H1 (cell line): ENCODE results near the gene NCLN. TPM values are rescaled to one million over a fixed set of nuclear protein-coding genes. Genes with fewer than 3 reads are reported as not detected.

ENCODE experiments used
- CTCF ChIA-PET: fragments of 300-600 bp; sonication (Branson Sonifier 250); formaldehyde crosslinking; loops from one replicate; lab custom pipeline; 2021; ENCODE audit not compliant: partially characterized antibody; lab: Charles Lee
- POLR2A ChIA-PET: fragments of 300-600 bp; sonication (Branson Sonifier 250); formaldehyde crosslinking; loops from one replicate; lab custom pipeline; 2021; ENCODE audit warnings: inconsistent platforms; ENCODE audit not compliant: partially characterized antibody; lab: Charles Lee
- DNase-seq, 2 experiments: peaks; one replicate each; pipeline versions ENCODE4 v3.0.0 to v3.0.0-alpha.2; 2010 to 2022; ENCODE audit warnings: low spot score in 2 of 2, low read depth in 1 of 2, mixed read lengths in 1 of 2
- FAIRE-seq: peaks from 2 replicates; lab custom pipeline; 2011; peaks lifted over from hg19 to GRCh38; lab: Jason Lieb, UNC
- H2AFZ ChIP-seq: 2 replicates; pipeline ENCODE4 v1.8.1; 2012; ENCODE audit warnings: low read length, inconsistent platforms
- H2AK5ac ChIP-seq: 2 replicates; pipeline ENCODE4 v1.6.1; 2013; ENCODE audit warnings: low read depth, low read length
- H2BK120ac ChIP-seq: replicated peaks from 2 replicates; pipeline ENCODE3; 2013; ENCODE audit warnings: low read depth, low read length, inconsistent platforms
- H2BK12ac ChIP-seq: 2 replicates; pipeline ENCODE4 v1.6.1; 2013; ENCODE audit warnings: low read depth, low read length
- H2BK15ac ChIP-seq: 2 replicates; pipeline ENCODE4 v1.6.1; 2013; ENCODE audit warnings: low read length
- H2BK20ac ChIP-seq: 2 replicates; pipeline ENCODE4 v1.6.1; 2013; ENCODE audit warnings: low read length
- H2BK5ac ChIP-seq: 2 replicates; pipeline ENCODE4 v1.6.1; 2013; ENCODE audit warnings: low read depth, low read length
- H3K14ac ChIP-seq: 2 replicates; pipeline ENCODE4 v1.6.1; 2013; ENCODE audit warnings: inconsistent platforms; ENCODE audit not compliant: insufficient read length
- H3K18ac ChIP-seq: 2 replicates; pipeline ENCODE4 v1.6.1; 2013; ENCODE audit warnings: low read length; ENCODE audit errors: extremely low read depth
- H3K23ac ChIP-seq: 2 replicates; pipeline ENCODE4 v1.6.1; 2013; ENCODE audit warnings: inconsistent platforms; ENCODE audit not compliant: insufficient read length
- H3K23me2 ChIP-seq: 2 replicates; pipeline ENCODE4 v1.6.1; 2013; ENCODE audit warnings: low read depth, low read length
- H3K27ac ChIP-seq: 2 replicates; pipeline ENCODE4 v1.6.1; 2011; ENCODE audit warnings: low read depth, low read length, inconsistent platforms
- H3K27me3 ChIP-seq, 4 experiments: replicated peaks in 1 of 4; 1 replicate in 1 of 4; 2 replicates in 3 of 4; pipeline versions ENCODE4 v1.6.1 to v1.8.1; 2011 to 2013; ENCODE audit warnings: low read length in 3 of 4, mild to moderate bottlenecking in 3 of 4, inconsistent platforms in 2 of 4, mixed read lengths in 2 of 4, moderate library complexity in 1 of 4; ENCODE audit not compliant: control insufficient read depth in 3 of 4, insufficient read depth in 3 of 4; ENCODE audit errors: extremely low read depth in 1 of 4
- H3K36me3 ChIP-seq, 4 experiments: 2 replicates each; pipeline versions ENCODE4 v1.6.1 to v1.8.1; 2011 to 2013; ENCODE audit warnings: mild to moderate bottlenecking in 4 of 4, low read length in 3 of 4, moderate library complexity in 2 of 4, control low read depth in 1 of 4, inconsistent platforms in 1 of 4; ENCODE audit not compliant: insufficient read depth in 4 of 4, control insufficient read depth in 2 of 4
- H3K4ac ChIP-seq: replicated peaks from 2 replicates; pipeline ENCODE3; 2013; ENCODE audit warnings: low read length, low read depth, mixed read lengths, inconsistent platforms; ENCODE audit not compliant: insufficient read length
- H3K4me1 ChIP-seq, 4 experiments: replicated peaks in 1 of 4; 1 replicate in 1 of 4; 2 replicates in 3 of 4; pipeline versions ENCODE4 v1.6.1 to v1.8.1; 2011 to 2013; ENCODE audit warnings: low read length in 3 of 4, inconsistent platforms in 2 of 4, mixed read lengths in 1 of 4; ENCODE audit not compliant: insufficient read depth in 4 of 4, control insufficient read depth in 3 of 4
- H3K4me2 ChIP-seq, 2 experiments: 2 replicates each; pipeline versions ENCODE4 v1.6.1 to v1.8.1; 2011 to 2013; ENCODE audit warnings: low read depth in 2 of 2, low read length in 2 of 2, control low read depth in 1 of 2, inconsistent platforms in 1 of 2, mild to moderate bottlenecking in 1 of 2; ENCODE audit not compliant: insufficient read depth in 1 of 2
- H3K4me3 ChIP-seq, 4 experiments: fragments of 200-600, 300-600 bp in 1 of 4; sonication (generic), shearing (Covaris generic), sonication (Bioruptor Twin) in 1 of 4; 2 replicates each; pipeline versions ENCODE4 v1.5.1 to v1.8.1; 2011 to 2016; ENCODE audit warnings: low read length in 4 of 4, low read depth in 3 of 4, control low read depth in 2 of 4, inconsistent platforms in 2 of 4, mild to moderate bottlenecking in 2 of 4, mixed read lengths in 1 of 4, moderate library complexity in 1 of 4; ENCODE audit not compliant: insufficient read depth in 2 of 4; ENCODE audit errors: extremely low read depth in 1 of 4
- H3K56ac ChIP-seq: replicated peaks from 2 replicates; pipeline ENCODE3; 2013; ENCODE audit warnings: low read depth, mild to moderate bottlenecking, mixed read lengths, low read length, inconsistent platforms; ENCODE audit not compliant: insufficient read length
- H3K79me1 ChIP-seq: 2 replicates; pipeline ENCODE4 v1.6.1; 2013; ENCODE audit warnings: low read depth, low read length, control low read depth
- H3K79me2 ChIP-seq, 2 experiments: 2 replicates each; pipeline versions ENCODE4 v1.6.1 to v1.8.1; 2012 to 2013; ENCODE audit warnings: low read length in 2 of 2, mild to moderate bottlenecking in 2 of 2, inconsistent platforms in 1 of 2; ENCODE audit not compliant: insufficient read depth in 2 of 2, control insufficient read depth in 1 of 2
- H3K9ac ChIP-seq, 4 experiments: replicated peaks in 1 of 4; 1 replicate in 1 of 4; 2 replicates in 3 of 4; pipeline versions ENCODE4 v1.6.1 to v1.8.1; 2011 to 2013; ENCODE audit warnings: low read depth in 3 of 4, low read length in 3 of 4, control low read depth in 2 of 4, mild to moderate bottlenecking in 2 of 4, moderate library complexity in 2 of 4, inconsistent platforms in 1 of 4; ENCODE audit errors: extremely low read depth in 1 of 4
- H3K9me3 ChIP-seq, 2 experiments: 2 replicates each; pipeline versions ENCODE4 v1.6.1 to v1.8.1; 2012 to 2013; ENCODE audit warnings: mild to moderate bottlenecking in 2 of 2, moderate library complexity in 2 of 2, control low read depth in 1 of 2, inconsistent platforms in 1 of 2, low read depth in 1 of 2, low read length in 1 of 2, mixed read lengths in 1 of 2; ENCODE audit not compliant: insufficient read depth in 2 of 2
- H4K20me1 ChIP-seq, 2 experiments: replicated peaks in 1 of 2; 2 replicates each; pipeline versions ENCODE3 to v1.8.1; 2011 to 2013; ENCODE audit warnings: inconsistent platforms in 2 of 2, low read length in 2 of 2, mild to moderate bottlenecking in 1 of 2; ENCODE audit not compliant: insufficient read depth in 2 of 2, control insufficient read depth in 1 of 2
- H4K5ac ChIP-seq: 2 replicates; pipeline ENCODE4 v1.6.1; 2013; ENCODE audit warnings: low read length, low read depth, mixed read lengths, inconsistent platforms; ENCODE audit not compliant: insufficient read length
- H4K8ac ChIP-seq: 2 replicates; pipeline ENCODE4 v1.8.0; 2013; ENCODE audit warnings: mild to moderate bottlenecking, moderate library complexity, low read length, inconsistent platforms; ENCODE audit not compliant: insufficient read depth; ENCODE audit errors: extremely low read depth
- H4K91ac ChIP-seq: replicated peaks from 2 replicates; pipeline ENCODE3; 2013; ENCODE audit warnings: low read length, mixed read lengths, inconsistent platforms; ENCODE audit not compliant: insufficient read length
- ASH2L ChIP-seq: fragments of 200-600, 300-600 bp; sonication (generic); IDR thresholded peaks from one replicate; pipeline ENCODE4 v1.7.1; 2017; ENCODE audit warnings: low read length
- CEBPB ChIP-seq: IDR thresholded peaks from 2 replicates; pipeline ENCODE4 v1.6.1; 2012; ENCODE audit warnings: low read depth, low read length
- NRF1 ChIP-seq: IDR thresholded peaks from 2 replicates; pipeline ENCODE4 v1.6.1; 2011; ENCODE audit warnings: mild to moderate bottlenecking, low read depth, low read length, improper control_type of control experiment
- PHF8 ChIP-seq: fragments of 200-600 bp; sonication (generic); conservative IDR thresholded peaks from 2 replicates; pipeline ENCODE4 v1.7.1; 2012; ENCODE audit warnings: low read depth, mild to moderate bottlenecking, inconsistent platforms, low read length, moderate library complexity
- SP1 ChIP-seq: IDR thresholded peaks from 2 replicates; pipeline ENCODE4 v1.6.1; 2011; ENCODE audit warnings: low read depth, low read length
- WGBS, 2 experiments: shearing (Covaris generic) in 1 of 2; methylation state at CpG; one replicate each; pipeline versions ENCODE4 v1.1.6 to v1.1.7; 2013 to 2015; ENCODE audit warnings: low lambda C conversion rate in 2 of 2, mixed read lengths in 2 of 2, inconsistent platforms in 1 of 2, low coverage in 1 of 2, missing lambda C conversion rate in 1 of 2; ENCODE audit not compliant: insufficient replicate concordance in 2 of 2, insufficient coverage in 1 of 2, insufficient read length in 1 of 2; ENCODE audit errors: extremely low coverage in 1 of 2, missing lambda C conversion rate in 1 of 2; 5-methylcytosine and 5-hydroxymethylcytosine counted together
- polyA plus RNA-seq, 7 experiments: library from polyadenylated mRNA; depleted of rRNA in 3 of 7; stranded (reverse) in 5 of 7; unstranded in 2 of 7; fragments of >200 nt in 5 of 7; fragments of 200-250 nt in 2 of 7; gene quantifications; 1 replicate in 5 of 7; 2 replicates in 1 of 7; 4 replicates in 1 of 7; pipeline versions ENCODE4 v1.2.1 to v1.2.3, GENCODE V29; 2011 to 2013; ENCODE audit warnings: missing spikeins in 2 of 7, mixed read lengths in 2 of 7
- total RNA-seq: library from RNA; stranded (reverse); fragmentation: NEBNext Ultra II Directional; extraction: Animal tissue kit (Norgen Biotek cat#: 25700); gene quantifications from 2 replicates; pipeline ENCODE4 v1.2.1, GENCODE V29; 2021
- TF ChIP-seq, protein P1 (sequence below): IDR thresholded peaks from 2 replicates; pipeline ENCODE4 v1.6.1; 2012; ENCODE audit warnings: low read length, inconsistent platforms

NCLN gene
- total and polyA plus RNA-seq, 2 of the 8 experiments (the other 6 are each of a cell fraction or from before 2014, with no cell fraction given) = 89.2 to 103 TPM

- no peak overlapping the region for H4K8ac ChIP-seq
Observed at GRCh38 chr19:3198901-3199700, 13.4 kb downstream of the NCLN start.

More at GRCh38 chr19:3198901-3199700, 13.4 kb downstream of the NCLN start:
- Histone ChIP-seq H4K91ac (no peak overlapping the region), H3K4me1 (no peaks in the 10 kb centered on the region), H2AFZ (no peak overlapping the region), H3K36me3 (peaks cover 2 to 29% (median 7%) of the 10 kb centered on the region in 4 experiments; a peak in 4 of 8 replicates), H2BK15ac (no peak overlapping the region), H4K5ac (no peak overlapping the region), H3K27ac (no peak overlapping the region), H3K18ac (no peak overlapping the region), H2BK120ac (no peak overlapping the region), H3K79me2 (no peaks in the 10 kb centered on the region), H3K56ac (no peak overlapping the region), H2BK12ac (no peak overlapping the region), H3K23ac (no peak overlapping the region), H2BK20ac (no peak overlapping the region), H3K9ac (no peak overlapping the region), H2AK5ac (no peak overlapping the region), H2BK5ac (no peak overlapping the region), H3K9me3 (no peaks in the 10 kb centered on the region), H3K14ac (no peak overlapping the region), H3K4ac (no peak overlapping the region), H3K27me3 (no peaks in the 10 kb centered on the region), H3K4me3 (no peak overlapping the region), H4K20me1 (peaks cover 4 to 12% of the 10 kb centered on the region in 2 experiments), H3K79me1 (no peaks in the 10 kb centered on the region), H3K23me2 (no peaks in the 10 kb centered on the region), H3K4me2 (no peak overlapping the region)
- ChIA-PET CTCF (interaction anchor here (1.6 to 2.3 kb wide), 2 partner anchors 10 to 124 kb away, joined by 4 to 9 read pairs; no protein-coding TSS in a partner anchor), POLR2A (interaction anchor here (0.6 to 1.1 kb wide), 2 partner anchors 8 to 13 kb away, joined by 3 read pairs; no protein-coding TSS in a partner anchor)
- FAIRE-seq (no peak), DNase-seq (no peak)
- 90% methylated on average over 33 of the region's 43 CpGs; no CpG with 5 or more reads in 1 of the 2 experiments for WGBS, 2 experiments
- TF ChIP-seq CEBPB (no peak), ASH2L (no peak), PHF8 (no peak), SP1 (no peak), NRF1 (no peak)
- TF ChIP-seq, protein P1, sequence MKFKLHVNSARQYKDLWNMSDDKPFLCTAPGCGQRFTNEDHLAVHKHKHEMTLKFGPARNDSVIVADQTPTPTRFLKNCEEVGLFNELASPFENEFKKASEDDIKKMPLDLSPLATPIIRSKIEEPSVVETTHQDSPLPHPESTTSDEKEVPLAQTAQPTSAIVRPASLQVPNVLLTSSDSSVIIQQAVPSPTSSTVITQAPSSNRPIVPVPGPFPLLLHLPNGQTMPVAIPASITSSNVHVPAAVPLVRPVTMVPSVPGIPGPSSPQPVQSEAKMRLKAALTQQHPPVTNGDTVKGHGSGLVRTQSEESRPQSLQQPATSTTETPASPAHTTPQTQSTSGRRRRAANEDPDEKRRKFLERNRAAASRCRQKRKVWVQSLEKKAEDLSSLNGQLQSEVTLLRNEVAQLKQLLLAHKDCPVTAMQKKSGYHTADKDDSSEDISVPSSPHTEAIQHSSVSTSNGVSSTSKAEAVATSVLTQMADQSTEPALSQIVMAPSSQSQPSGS = no peak
